ENCODE measurements around the gene BMAL1. TPM values are rescaled to one million over a fixed set of nuclear protein-coding genes. Genes with fewer than 3 reads are reported as not detected.

BMAL1 gene
- total RNA-seq, 1 experiment from 2014 or later, result 8.3 TPM

DNA sequence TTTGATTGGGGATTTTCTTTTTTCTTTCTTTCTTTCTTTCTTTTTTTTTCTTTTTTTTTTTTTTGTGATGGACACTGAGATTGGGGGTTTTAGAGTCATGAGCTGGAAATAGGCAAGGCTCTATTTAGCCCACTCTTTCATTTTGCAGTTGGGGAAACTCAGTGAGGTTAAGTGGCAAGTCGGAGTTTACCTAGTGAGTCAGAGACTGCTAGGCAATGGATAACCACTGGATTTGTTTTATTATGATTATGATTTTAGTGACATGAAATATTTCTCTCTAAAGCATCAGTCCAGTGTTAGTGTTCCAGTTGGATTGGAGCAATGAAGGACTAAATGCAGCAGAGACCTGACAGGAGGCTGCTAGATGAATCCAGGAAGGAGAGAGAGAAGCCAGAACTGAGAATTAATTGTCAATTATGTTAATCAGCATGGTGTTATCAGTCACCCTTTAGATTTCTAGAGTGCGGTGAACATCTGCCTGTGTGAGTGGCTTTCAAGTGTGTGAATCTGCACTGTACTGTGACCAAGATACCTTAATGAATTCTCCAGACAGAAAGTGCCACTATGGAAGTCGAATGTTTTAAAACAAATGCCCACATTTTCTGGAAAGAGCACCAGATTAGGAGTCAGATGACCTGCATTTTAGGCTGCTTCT is 10.9 kb downstream of the BMAL1 start (continued):
- TF ChIP-seq CBFB (CRISPR knock-in tag; IDR thresholded peaks at IDR 0.05; ENCODE audit: low read depth) (no peak), ETV6 (CRISPR knock-in tag; IDR thresholded peaks at IDR 0.05) (no peak), TCF7 (CRISPR knock-in tag; IDR thresholded peaks at IDR 0.05; ENCODE audit: low read depth) (no peak), PRRX2 (CRISPR knock-in tag; IDR thresholded peaks at IDR 0.05) (no peak)
- TF ChIP-seq, protein P1, sequence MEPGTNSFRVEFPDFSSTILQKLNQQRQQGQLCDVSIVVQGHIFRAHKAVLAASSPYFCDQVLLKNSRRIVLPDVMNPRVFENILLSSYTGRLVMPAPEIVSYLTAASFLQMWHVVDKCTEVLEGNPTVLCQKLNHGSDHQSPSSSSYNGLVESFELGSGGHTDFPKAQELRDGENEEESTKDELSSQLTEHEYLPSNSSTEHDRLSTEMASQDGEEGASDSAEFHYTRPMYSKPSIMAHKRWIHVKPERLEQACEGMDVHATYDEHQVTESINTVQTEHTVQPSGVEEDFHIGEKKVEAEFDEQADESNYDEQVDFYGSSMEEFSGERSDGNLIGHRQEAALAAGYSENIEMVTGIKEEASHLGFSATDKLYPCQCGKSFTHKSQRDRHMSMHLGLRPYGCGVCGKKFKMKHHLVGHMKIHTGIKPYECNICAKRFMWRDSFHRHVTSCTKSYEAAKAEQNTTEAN (CRISPR knock-in tag; IDR thresholded peaks at IDR 0.05), result no peak

DNA sequence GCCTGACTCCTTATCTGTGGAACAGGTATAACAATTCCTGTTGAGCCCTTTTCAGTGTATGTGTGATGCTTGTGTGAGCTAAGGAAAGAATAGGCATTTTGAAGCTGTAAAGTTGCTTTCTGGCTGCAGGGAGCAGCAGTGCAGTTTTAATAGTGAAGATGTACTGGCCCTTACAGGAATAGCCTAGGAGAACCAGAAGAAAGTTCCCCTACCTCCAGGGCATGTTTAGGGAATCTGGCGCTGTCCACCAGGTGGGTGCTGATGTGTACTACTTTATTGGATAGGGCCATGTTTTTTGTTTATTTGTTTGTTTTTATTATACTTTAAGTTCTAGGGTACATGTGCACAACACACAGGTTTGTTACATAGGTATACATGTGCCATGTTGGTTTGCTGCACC is 11.5 kb downstream of the BMAL1 start:
- no peak for TF ChIP-seq SMAD3 (CRISPR knock-in tag; IDR thresholded peaks at IDR 0.05; ENCODE audit: borderline replicate concordance)

DNA sequence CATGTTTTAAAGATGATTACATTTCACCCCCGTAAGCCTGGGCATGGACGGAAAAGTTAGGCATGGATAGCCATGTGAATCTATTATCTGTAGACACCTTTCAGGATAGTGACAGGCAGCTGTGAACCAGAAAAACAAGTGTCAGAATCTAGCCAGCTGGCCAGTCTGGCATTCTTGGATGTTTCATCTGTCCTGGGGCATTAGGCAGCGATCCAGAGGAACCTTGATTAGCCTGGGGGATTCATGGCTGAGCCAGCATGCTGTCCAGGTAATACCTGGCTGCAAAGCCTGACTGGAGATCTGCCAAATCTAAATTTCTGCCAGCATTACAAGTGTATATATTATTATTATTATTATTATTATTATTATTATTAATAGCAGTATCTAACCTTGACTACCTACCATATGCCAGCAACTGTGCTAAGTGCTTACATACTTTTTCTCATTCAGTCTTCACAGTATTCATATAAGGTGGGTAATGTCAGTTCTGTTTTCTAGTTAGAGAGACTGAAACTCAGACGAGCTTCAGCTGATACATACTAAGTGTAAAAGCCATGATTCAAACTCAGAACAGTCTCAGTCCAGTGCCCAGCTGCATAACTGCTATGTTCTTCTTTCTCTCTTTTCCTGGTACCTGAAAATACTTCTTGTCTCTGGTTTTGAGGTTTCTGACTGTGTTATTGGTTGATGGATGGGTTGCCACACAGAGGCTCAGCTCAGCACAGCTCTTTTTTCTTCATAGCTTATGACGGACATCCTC is 12.8 kb downstream of the BMAL1 start:
- no peak for ATAC-seq
- ChIA-PET CTCF (interaction anchor here (0.8 to 3.3 kb wide), 3 partner anchors 45 to 376 kb away, joined by 3 to 12 read pairs (median 3); no protein-coding TSS in a partner anchor), POLR2A (interaction anchor here (1.1 kb wide), 1 partner anchor 12 kb away, joined by 3 read pairs; no protein-coding TSS in a partner anchor)
- Mint-ChIP-seq H3K9me3 (no peaks in the 10 kb centered on the region), H3K36me3 (no peaks in the 10 kb centered on the region), H3K27me3 (ENCODE audit: low read depth) (no peaks in the 10 kb centered on the region), H3K4me3 (no peak overlapping the region), H3K4me1 (peaks cover 5% of the 10 kb centered on the region), H3K27ac (no peak overlapping the region)
- DNase-seq (ENCODE audit: low spot score), result no peak
- no peak for TF ChIP-seq ZNF423 (CRISPR knock-in tag; IDR thresholded peaks at IDR 0.05)
- TF ChIP-seq, protein P1 (CRISPR knock-in tag; IDR thresholded peaks at IDR 0.05), result no peak
- TF ChIP-seq, protein P2, sequence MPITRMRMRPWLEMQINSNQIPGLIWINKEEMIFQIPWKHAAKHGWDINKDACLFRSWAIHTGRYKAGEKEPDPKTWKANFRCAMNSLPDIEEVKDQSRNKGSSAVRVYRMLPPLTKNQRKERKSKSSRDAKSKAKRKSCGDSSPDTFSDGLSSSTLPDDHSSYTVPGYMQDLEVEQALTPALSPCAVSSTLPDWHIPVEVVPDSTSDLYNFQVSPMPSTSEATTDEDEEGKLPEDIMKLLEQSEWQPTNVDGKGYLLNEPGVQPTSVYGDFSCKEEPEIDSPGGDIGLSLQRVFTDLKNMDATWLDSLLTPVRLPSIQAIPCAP (CRISPR knock-in tag; IDR thresholded peaks at IDR 0.05), result no peak
- no peak for TF ChIP-seq ZNF317 (CRISPR knock-in tag; IDR thresholded peaks at IDR 0.05; ENCODE audit: borderline replicate concordance, low read depth)
- TF ChIP-seq, protein P3, sequence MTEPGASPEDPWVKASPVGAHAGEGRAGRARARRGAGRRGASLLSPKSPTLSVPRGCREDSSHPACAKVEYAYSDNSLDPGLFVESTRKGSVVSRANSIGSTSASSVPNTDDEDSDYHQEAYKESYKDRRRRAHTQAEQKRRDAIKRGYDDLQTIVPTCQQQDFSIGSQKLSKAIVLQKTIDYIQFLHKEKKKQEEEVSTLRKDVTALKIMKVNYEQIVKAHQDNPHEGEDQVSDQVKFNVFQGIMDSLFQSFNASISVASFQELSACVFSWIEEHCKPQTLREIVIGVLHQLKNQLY (CRISPR knock-in tag; IDR thresholded peaks at IDR 0.05), result no peak
- no peak for TF ChIP-seq ZNF396 (CRISPR knock-in tag; IDR thresholded peaks at IDR 0.05; ENCODE audit: borderline replicate concordance)
- no peak for TF ChIP-seq ZNF263 (CRISPR knock-in tag; IDR thresholded peaks at IDR 0.05; ENCODE audit: low read depth)
- TF ChIP-seq ELF4 (CRISPR knock-in tag; IDR thresholded peaks at IDR 0.05; ENCODE audit: low read depth), result no peak
- no peak for TF ChIP-seq ETV6 (CRISPR knock-in tag; IDR thresholded peaks at IDR 0.05)
- no peak for TF ChIP-seq EMX1 (CRISPR knock-in tag; IDR thresholded peaks at IDR 0.05)
- no peak for TF ChIP-seq RELA (CRISPR knock-in tag; IDR thresholded peaks at IDR 0.05; ENCODE audit: borderline replicate concordance)
- TF ChIP-seq, protein P4, sequence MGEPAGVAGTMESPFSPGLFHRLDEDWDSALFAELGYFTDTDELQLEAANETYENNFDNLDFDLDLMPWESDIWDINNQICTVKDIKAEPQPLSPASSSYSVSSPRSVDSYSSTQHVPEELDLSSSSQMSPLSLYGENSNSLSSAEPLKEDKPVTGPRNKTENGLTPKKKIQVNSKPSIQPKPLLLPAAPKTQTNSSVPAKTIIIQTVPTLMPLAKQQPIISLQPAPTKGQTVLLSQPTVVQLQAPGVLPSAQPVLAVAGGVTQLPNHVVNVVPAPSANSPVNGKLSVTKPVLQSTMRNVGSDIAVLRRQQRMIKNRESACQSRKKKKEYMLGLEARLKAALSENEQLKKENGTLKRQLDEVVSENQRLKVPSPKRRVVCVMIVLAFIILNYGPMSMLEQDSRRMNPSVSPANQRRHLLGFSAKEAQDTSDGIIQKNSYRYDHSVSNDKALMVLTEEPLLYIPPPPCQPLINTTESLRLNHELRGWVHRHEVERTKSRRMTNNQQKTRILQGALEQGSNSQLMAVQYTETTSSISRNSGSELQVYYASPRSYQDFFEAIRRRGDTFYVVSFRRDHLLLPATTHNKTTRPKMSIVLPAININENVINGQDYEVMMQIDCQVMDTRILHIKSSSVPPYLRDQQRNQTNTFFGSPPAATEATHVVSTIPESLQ (CRISPR knock-in tag; IDR thresholded peaks at IDR 0.05), result no peak
- TF ChIP-seq ZNF219 (CRISPR knock-in tag; IDR thresholded peaks at IDR 0.05; ENCODE audit: borderline replicate concordance), result no peak
- TF ChIP-seq FOXJ3 (CRISPR knock-in tag; IDR thresholded peaks at IDR 0.05; ENCODE audit: borderline replicate concordance), result no peak

More for the DNA sequence above, 11.5 kb downstream of the BMAL1 start:
- H3K9me3 Mint-ChIP-seq, result no peaks in the 10 kb centered on the region
- no peaks in the 10 kb centered on the region for H3K36me3 Mint-ChIP-seq
- POLR2A ChIA-PET, result no interaction called here
- DNase-seq (ENCODE audit: low spot score) (peak; percentile 43), ATAC-seq (peak; percentile 67)
- no peaks in the 10 kb centered on the region for H3K27me3 Mint-ChIP-seq (ENCODE audit: low read depth)
- H3K27ac Mint-ChIP-seq, result no peak overlapping the region
- H3K4me3 Mint-ChIP-seq, result no peak overlapping the region
- CTCF ChIA-PET, result interaction anchor here (0.5 kb wide), 1 partner anchor 129 kb away, joined by 3 read pairs; no protein-coding TSS in a partner anchor
- H3K4me1 Mint-ChIP-seq, result peaks cover 14% of the 10 kb centered on the region

Measured in WTC11 (cell line).